Astrocyte (in vitro differentiated cells and primary cell): Measurements from ENCODE around the gene RANBP17. TPM values are rescaled to one million over a fixed set of nuclear protein-coding genes. Genes with fewer than 3 reads are reported as not detected.

Experiments used
- DNase-seq: peaks from one replicate; pipeline ENCODE4 v3.0.0-alpha.2; 2010; ENCODE audit warnings: low read depth
- FAIRE-seq: peaks from 2 replicates; lab custom pipeline; 2011; peaks lifted over from hg19 to GRCh38; lab: Jason Lieb, UNC
- H2AFZ ChIP-seq: 2 replicates; pipeline ENCODE4 v1.6.0; 2012; ENCODE audit warnings: low read depth, low read length, inconsistent platforms
- H3K27ac ChIP-seq: 2 replicates; pipeline ENCODE4 v1.5.1; 2011; ENCODE audit warnings: low read depth, low read length, inconsistent platforms
- H3K27me3 ChIP-seq: 2 replicates; pipeline ENCODE4 v1.6.0; 2011; ENCODE audit warnings: low read length, inconsistent platforms; ENCODE audit not compliant: insufficient read depth
- H3K36me3 ChIP-seq: 2 replicates; pipeline ENCODE4 v1.5.1; 2011; ENCODE audit warnings: low read length, inconsistent platforms; ENCODE audit not compliant: insufficient read depth
- H3K4me1 ChIP-seq: 2 replicates; pipeline ENCODE4 v1.5.1; 2011; ENCODE audit warnings: low read length, inconsistent platforms; ENCODE audit not compliant: insufficient read depth
- H3K4me2 ChIP-seq: 2 replicates; pipeline ENCODE4 v1.6.0; 2012; ENCODE audit warnings: low read length, inconsistent platforms
- H3K4me3 ChIP-seq: 2 replicates; pipeline ENCODE4 v1.5.1; 2011; ENCODE audit warnings: low read depth, mild to moderate bottlenecking, low read length, inconsistent platforms; ENCODE audit not compliant: insufficient read depth
- H3K79me2 ChIP-seq: 2 replicates; pipeline ENCODE4 v1.6.0; 2012; ENCODE audit warnings: mild to moderate bottlenecking, low read length, inconsistent platforms; ENCODE audit not compliant: insufficient read depth
- H3K9ac ChIP-seq: 2 replicates; pipeline ENCODE4 v1.6.0; 2012; ENCODE audit warnings: mild to moderate bottlenecking, low read length, inconsistent platforms
- H3K9me3 ChIP-seq: 2 replicates; pipeline ENCODE4 v1.5.1; 2012; ENCODE audit warnings: low read depth, mild to moderate bottlenecking, low read length, inconsistent platforms; ENCODE audit not compliant: insufficient read depth
- H4K20me1 ChIP-seq: 2 replicates; pipeline ENCODE4 v1.6.0; 2012; ENCODE audit warnings: low read length, inconsistent platforms; ENCODE audit not compliant: insufficient read depth
- H3K27ac Mint-ChIP-seq: one replicate; pipeline ENCODE4 v1.8.0; 2021; ENCODE audit warnings: mild to moderate bottlenecking, mixed read lengths; ENCODE audit not compliant: unreplicated experiment
- H3K27me3 Mint-ChIP-seq: one replicate; pipeline ENCODE4 v1.8.0; 2021; ENCODE audit warnings: low read depth, mixed read lengths; ENCODE audit not compliant: unreplicated experiment
- H3K36me3 Mint-ChIP-seq: one replicate; pipeline ENCODE4 v1.8.0; 2021; ENCODE audit warnings: low read depth, mixed read lengths; ENCODE audit not compliant: unreplicated experiment
- H3K4me1 Mint-ChIP-seq: one replicate; pipeline ENCODE4 v1.8.0; 2021; ENCODE audit warnings: low read depth, mixed read lengths; ENCODE audit not compliant: unreplicated experiment
- H3K4me3 Mint-ChIP-seq: one replicate; pipeline ENCODE4 v1.8.0; 2021; ENCODE audit warnings: mild to moderate bottlenecking, moderate library complexity, mixed read lengths; ENCODE audit not compliant: unreplicated experiment
- H3K9me3 Mint-ChIP-seq: one replicate; pipeline ENCODE4 v1.8.0; 2021; ENCODE audit warnings: mild to moderate bottlenecking, mixed read lengths; ENCODE audit not compliant: unreplicated experiment
- CTCF ChIP-seq: IDR thresholded peaks from 2 replicates; pipeline ENCODE4 v1.5.1; 2011; ENCODE audit warnings: low read depth, mild to moderate bottlenecking, inconsistent platforms, low read length, moderate library complexity; ENCODE audit not compliant: insufficient read depth
- EZH2 ChIP-seq: IDR thresholded peaks from 2 replicates; pipeline ENCODE4 v1.6.1; 2012; ENCODE audit warnings: mild to moderate bottlenecking, low read length, inconsistent platforms; ENCODE audit not compliant: insufficient read depth
- total RNA-seq: library from RNA; stranded (reverse); gene quantifications from 2 replicates; pipeline ENCODE4 v1.2.1, GENCODE V29; 2021

The RANBP17 gene
- total RNA-seq, 1 donor from 2014 or later: 16.2 TPM

GRCh38 chr5:171272996-171273970 is 411.5 kb downstream of the RANBP17 start:
- TF ChIP-seq EZH2 (no peak), CTCF (peak; percentile 32)
- Histone ChIP-seq H4K20me1 (no peaks in the 10 kb centered on the region), H3K4me1 (no peaks in the 10 kb centered on the region), H3K9ac (no peak overlapping the region), H3K27me3 (no peaks in the 10 kb centered on the region), H3K79me2 (no peaks in the 10 kb centered on the region), H3K9me3 (no peaks in the 10 kb centered on the region), H3K36me3 (no peaks in the 10 kb centered on the region), H2AFZ (no peak overlapping the region), H3K4me2 (no peak overlapping the region), H3K27ac (no peak overlapping the region), H3K4me3 (no peak overlapping the region)
- H3K4me1 Mint-ChIP-seq: peaks cover 8% of the 10 kb centered on the region
- peaks cover 2% of the 10 kb centered on the region for H3K27me3 Mint-ChIP-seq
- no peak overlapping the region for H3K27ac Mint-ChIP-seq
- peaks cover 2% of the 10 kb centered on the region for H3K36me3 Mint-ChIP-seq
- H3K4me3 Mint-ChIP-seq: no peak overlapping the region
- DNase-seq: no peak
- no peaks in the 10 kb centered on the region for H3K9me3 Mint-ChIP-seq
- peak; percentile 43 for FAIRE-seq

- H3K27ac Mint-ChIP-seq: no peak overlapping the region
- no peaks in the 10 kb centered on the region for H4K20me1 ChIP-seq
Observed at GRCh38 chr5:171275841-171276544, 414.2 kb downstream of the RANBP17 start.

More at GRCh38 chr5:171275841-171276544, 414.2 kb downstream of the RANBP17 start:
- Mint-ChIP-seq H3K9me3 (no peaks in the 10 kb centered on the region), H3K27me3 (peaks cover 4% of the 10 kb centered on the region), H3K4me1 (peaks cover 2% of the 10 kb centered on the region), H3K36me3 (no peaks in the 10 kb centered on the region), H3K4me3 (no peak overlapping the region)
- H3K27ac ChIP-seq: no peak overlapping the region
- H3K36me3 ChIP-seq: no peaks in the 10 kb centered on the region
- no peaks in the 10 kb centered on the region for H3K9me3 ChIP-seq
- no peak overlapping the region for H3K4me2 ChIP-seq
- no peaks in the 10 kb centered on the region for H3K4me1 ChIP-seq
- no peak for TF ChIP-seq CTCF
- no peak for TF ChIP-seq EZH2
- no peak overlapping the region for H3K4me3 ChIP-seq
- no peaks in the 10 kb centered on the region for H3K79me2 ChIP-seq
- H3K9ac ChIP-seq: no peak overlapping the region
- DNase-seq (no peak), FAIRE-seq (no peak)
- no peaks in the 10 kb centered on the region for H3K27me3 ChIP-seq
- H2AFZ ChIP-seq: no peak overlapping the region
